Pulmonary artery endothelial cell (primary cell): ENCODE data around the gene MAMDC4. TPM values are rescaled to one million over a fixed set of nuclear protein-coding genes. Genes with fewer than 3 reads are reported as not detected.
A peak's percentile ranks its signal among the peaks of the same experiment; 100 is the strongest.

Experiments
- DNase-seq: peaks from one replicate; pipeline ENCODE4 v3.0.0-alpha.2; 2011; ENCODE audit warnings: low read depth, low spot score
- total RNA-seq: library from RNA; depleted of rRNA; stranded (reverse); fragments of >200 nt; gene quantifications from 2 replicates; pipeline ENCODE4 v1.2.3, GENCODE V29; 2014

Gene MAMDC4
- total RNA-seq, 1 donor from 2014 or later, result 0.86 TPM

GRCh38 chr9:136849038-136849959 is 2.8 kb upstream of the MAMDC4 start, which contains the start of gene PHPT1:
Gene PHPT1, plus strand, starts transcription at chr9:136849409. Its CDS starts 22 bp downstream, at chr9:136849431.
- DNase-seq, result peak; percentile 96

GRCh38 chr9:136849960-136850865 is 1.9 kb upstream of the MAMDC4 start:
- DNase-seq, result no peak

- no peak for DNase-seq
Observed at GRCh38 chr9:136850866-136851775, 1.0 kb upstream of the MAMDC4 start.

- no peak for DNase-seq
Observed at GRCh38 chr9:136852664-136853595, 784 bp downstream of the MAMDC4 start.

- no peak for DNase-seq
Observed at GRCh38 chr9:136853596-136854112, 1.5 kb downstream of the MAMDC4 start.

- DNase-seq, result no peak
Observed at GRCh38 chr9:136854113-136854841, 2.1 kb downstream of the MAMDC4 start.

- no peak for DNase-seq
Observed at GRCh38 chr9:136854842-136855460, 2.8 kb downstream of the MAMDC4 start.

GRCh38 chr9:136855461-136856078 is 3.4 kb downstream of the MAMDC4 start:
- no peak for DNase-seq

GRCh38 chr9:136856079-136856476 is 3.9 kb downstream of the MAMDC4 start:
- DNase-seq, result no peak

GRCh38 chr9:136856541-136857141 is 4.5 kb downstream of the MAMDC4 start:
- DNase-seq, result no peak

- DNase-seq, result no peak
Observed at GRCh38 chr9:136857166-136857565, 5.0 kb downstream of the MAMDC4 start.

GRCh38 chr9:136857581-136858412 is 5.7 kb downstream of the MAMDC4 start:
- DNase-seq, result no peak

- DNase-seq, result no peak
Observed at GRCh38 chr9:136858452-136858843, 6.3 kb downstream of the MAMDC4 start.

GRCh38 chr9:136858844-136859757 is 7.0 kb downstream of the MAMDC4 start:
- no peak for DNase-seq

- no peak for DNase-seq
Observed at GRCh38 chr9:136860529-136860928, 8.4 kb downstream of the MAMDC4 start.
